Sigmoid colon (tissue), 7 donors: ENCODE measurements around the gene GINS2. TPM values are rescaled to one million over a fixed set of nuclear protein-coding genes. Genes with fewer than 3 reads are reported as not detected.

Experiments
- DNase-seq: peaks from one replicate; pipeline ENCODE4 v3.0.0-alpha.2; 2019
- H3K27ac ChIP-seq, 4 donors: fragments of 200-600 bp; sonication (generic); one replicate each; pipeline ENCODE4 v1.5.1; 2016 to 2019; ENCODE audit warnings: mild to moderate bottlenecking in 1 of 4
- H3K27me3 ChIP-seq, 3 donors: fragments of 200-600 bp; sonication (generic); one replicate each; pipeline ENCODE4 v1.5.1; 2019; ENCODE audit warnings: mild to moderate bottlenecking in 1 of 3
- H3K36me3 ChIP-seq, 4 donors: fragments of 200-600 bp; sonication (generic); one replicate each; pipeline ENCODE4 v1.5.1; 2016 to 2019
- H3K4me1 ChIP-seq, 4 donors: fragments of 200-600 bp; sonication (generic); one replicate each; pipeline ENCODE4 v1.5.1; 2017 to 2019
- H3K4me3 ChIP-seq, 4 donors: fragments of 200-600 bp; sonication (generic); one replicate each; pipeline ENCODE4 v1.5.1; 2017 to 2019; ENCODE audit warnings: mild to moderate bottlenecking in 2 of 4, moderate library complexity in 1 of 4
- H3K9me3 ChIP-seq, 4 donors: fragments of 200-600 bp in 3 of 4; sonication (generic) in 3 of 4; one replicate each; pipeline versions ENCODE4 v1.5.1 to v1.6.1; 2013 to 2019
- CTCF ChIP-seq, 4 experiments: fragments of 450-650 bp in 3 of 4; fragments of 200-600 bp in 1 of 4; IDR thresholded peaks; one replicate each; pipeline ENCODE4 v1.5.1; 2016 to 2019; ENCODE audit warnings: antibody characterized with exemption in 4 of 4, mild to moderate bottlenecking in 3 of 4, moderate library complexity in 2 of 4
- EP300 ChIP-seq, 4 donors: sonication (generic); formaldehyde crosslinking; IDR thresholded peaks; one replicate each; pipeline ENCODE4 v1.6.1; 2017; ENCODE audit warnings: antibody characterized with exemption in 4 of 4
- POLR2A ChIP-seq, 2 donors: fragments of 450-650 bp; IDR thresholded peaks; one replicate each; pipeline ENCODE4 v1.6.1; 2016; ENCODE audit warnings: antibody characterized with exemption in 2 of 2, mild to moderate bottlenecking in 2 of 2, moderate library complexity in 2 of 2
- POLR2AphosphoS5 ChIP-seq, 4 donors: sonication (generic); formaldehyde crosslinking; IDR thresholded peaks; one replicate each; pipeline ENCODE4 v1.6.1; 2017; ENCODE audit warnings: antibody characterized with exemption in 4 of 4
- WGBS, 2 donors: extraction: QIAGEN DNeasy Blood & Tissue Kit; methylation state at CpG; one replicate each; pipeline ENCODE4 v1.1.7; 2013; 5-methylcytosine and 5-hydroxymethylcytosine counted together
- intact Hi-C: fragments of 100-400 bp; cut with DNase I; formaldehyde crosslinking; loops from one replicate; pipeline ENCODE4 v1.15.1; 2023
- polyA plus RNA-seq, 3 donors: library from polyadenylated mRNA; stranded (reverse); fragments of 200-250 nt; gene quantifications; one replicate each; pipeline ENCODE4 v1.2.3, GENCODE V29; 2013
- total RNA-seq, 4 donors: library from RNA; depleted of rRNA; stranded (reverse); fragments of >200 nt; gene quantifications; one replicate each; pipeline ENCODE4 v1.1.0, GENCODE V29; 2016
- donor health status: healthy with polysubstance abuse.
- donor health status: Bipolar disorder and iron deficiency.
- donor health status: healthy.

Gene GINS2
- total RNA-seq, result under 1 TPM in 3 of 4 donors, not detected in 1; 0.16 to 0.54 (median 0.36) TPM
- 1 to 10 TPM; 1.8 to 9.6 (median 5.3) TPM for polyA plus RNA-seq

DNA sequence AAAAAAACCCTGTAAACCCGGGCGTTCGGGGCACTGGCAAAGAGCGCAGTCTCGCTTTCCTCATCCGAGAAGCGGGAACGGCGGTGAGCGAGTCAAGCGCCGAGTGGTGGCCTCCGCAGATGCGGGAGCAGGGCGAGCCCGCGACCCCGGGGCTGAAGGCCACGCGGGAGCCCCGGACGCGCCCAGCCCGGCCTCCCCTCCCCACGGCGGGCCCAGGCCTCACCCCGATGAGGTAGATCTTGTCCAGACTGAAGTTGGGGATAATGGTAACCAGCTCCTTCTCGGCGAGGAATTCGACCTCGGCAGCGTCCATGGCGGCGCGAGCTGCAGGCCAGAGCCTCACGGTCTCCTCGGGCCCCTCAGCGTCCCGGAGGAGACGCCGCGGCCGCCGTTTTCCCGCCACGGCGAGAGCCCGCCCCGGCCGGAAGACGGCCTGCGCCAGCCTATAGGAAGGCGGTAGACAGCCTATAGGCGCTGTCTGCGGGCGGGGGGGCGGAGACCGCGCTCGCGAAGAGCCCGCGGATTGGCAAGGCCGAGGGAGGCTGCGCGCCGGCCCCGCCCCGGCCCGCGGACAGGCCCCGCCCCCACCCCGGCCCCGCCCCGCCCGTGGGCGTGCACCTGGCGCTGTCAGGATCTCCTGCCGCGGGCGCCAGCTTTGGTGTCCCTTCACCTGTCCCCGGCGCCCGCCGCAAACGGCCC is at the start of gene GINS2:
GINS2 (minus strand) TSS at position 369 of the 699 bp plus-strand sequence; CDS start at position 313, 56 bp downstream.
- peak within 1 kb of the TSS; percentile 26 to 71 (median 60) for H3K4me3 ChIP-seq
- no peaks in the 10 kb centered on the region for H3K36me3 ChIP-seq
- peak; percentile 95 for DNase-seq
- H3K27me3 ChIP-seq, result peaks cover 0 to 5% (median 0%) of the 10 kb centered on the region in 3 donors
- no peaks in the 10 kb centered on the region for H3K9me3 ChIP-seq
- TF ChIP-seq EP300 (IDR thresholded peaks at IDR 0.05) (no peak), POLR2AphosphoS5 (IDR thresholded peaks at IDR 0.05) (no peak), POLR2A (IDR thresholded peaks at IDR 0.05) (no peak), CTCF (IDR thresholded peaks at IDR 0.05) (no peak)
- intact Hi-C loops, result no loop called here
- peaks cover 0 to 15% (median 14%) of the 10 kb centered on the region in 4 donors for H3K4me1 ChIP-seq
- H3K27ac ChIP-seq, result no peak within 1 kb of the TSS
- 1% methylated on average over 86 of the region's 86 CpGs for WGBS, 2 donors

DNA sequence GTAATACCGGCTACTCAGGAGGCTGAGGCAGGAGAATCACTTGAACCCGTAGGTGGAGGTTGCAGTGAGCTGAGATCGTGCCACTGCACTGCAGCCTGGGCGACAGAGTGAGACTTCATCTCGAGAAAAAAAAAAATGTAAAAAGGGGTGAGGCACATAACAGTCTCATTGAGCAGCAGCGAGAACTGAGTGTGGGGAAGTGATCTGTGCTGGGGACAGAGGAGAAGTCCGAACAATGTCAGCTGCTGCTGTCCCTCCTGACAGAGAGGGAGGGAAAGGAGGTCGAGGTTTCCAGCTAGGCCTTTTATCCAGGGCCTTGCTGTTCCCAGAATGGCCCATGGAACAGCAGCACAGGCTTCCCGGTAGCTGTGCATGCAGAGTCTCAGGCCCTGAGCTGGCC is 48.2 kb upstream of the GINS2 start:
- no peaks in the 10 kb centered on the region for H3K4me1 ChIP-seq
- intact Hi-C loops, result no loop called here
- 80 to 83% methylated on average over 9 of the region's 9 CpGs for WGBS, 2 donors
- no peaks in the 10 kb centered on the region for H3K27me3 ChIP-seq
- no peaks in the 10 kb centered on the region for H3K36me3 ChIP-seq
- DNase-seq, result no peak
- no peak overlapping the region for H3K27ac ChIP-seq
- H3K9me3 ChIP-seq, result no peaks in the 10 kb centered on the region
- TF ChIP-seq EP300 (IDR thresholded peaks at IDR 0.05), result no peak
- TF ChIP-seq POLR2AphosphoS5 (IDR thresholded peaks at IDR 0.05), result no peak
- no peak for TF ChIP-seq CTCF (IDR thresholded peaks at IDR 0.05)
- no peak for TF ChIP-seq POLR2A (IDR thresholded peaks at IDR 0.05)
- no peak overlapping the region for H3K4me3 ChIP-seq

GRCh38 chr16:85735946-85736345 is 47.2 kb upstream of the GINS2 start:
- Histone ChIP-seq H3K4me1 (no peaks in the 10 kb centered on the region), H3K27ac (no peak overlapping the region), H3K36me3 (no peaks in the 10 kb centered on the region), H3K4me3 (no peak overlapping the region), H3K9me3 (no peaks in the 10 kb centered on the region), H3K27me3 (no peaks in the 10 kb centered on the region)
- TF ChIP-seq CTCF (IDR thresholded peaks at IDR 0.05) (no peak), EP300 (IDR thresholded peaks at IDR 0.05) (no peak), POLR2AphosphoS5 (IDR thresholded peaks at IDR 0.05) (no peak), POLR2A (IDR thresholded peaks at IDR 0.05) (no peak)
- intact Hi-C loops, result no loop called here
- DNase-seq, result no peak
- WGBS, 2 donors, result 66 to 70% methylated on average over 6 of the region's 6 CpGs

GRCh38 chr16:85735225-85735635 is 46.5 kb upstream of the GINS2 start:
- Histone ChIP-seq H3K9me3 (no peaks in the 10 kb centered on the region), H3K27ac (no peak overlapping the region), H3K36me3 (no peaks in the 10 kb centered on the region), H3K4me3 (no peak overlapping the region), H3K27me3 (no peaks in the 10 kb centered on the region), H3K4me1 (no peaks in the 10 kb centered on the region)
- DNase-seq, result no peak
- no peak for TF ChIP-seq CTCF (IDR thresholded peaks at IDR 0.05)
- TF ChIP-seq EP300 (IDR thresholded peaks at IDR 0.05), result no peak
- 44 to 60% methylated on average over 14 of the region's 14 CpGs for WGBS, 2 donors
- intact Hi-C loops, result no loop called here
